K562 (cell line): ENCODE measurements around the gene CBFA2T2. TPM values are rescaled to one million over a fixed set of nuclear protein-coding genes. Genes with fewer than 3 reads are reported as not detected.

Experiments
- CHD7 ChIP-seq: fragments of 200-600 bp; sonication (generic); IDR thresholded peaks from one replicate; pipeline ENCODE4 v1.6.1; 2012; ENCODE audit warnings: mild to moderate bottlenecking, low read depth, low read length, inconsistent platforms
- ESRRA ChIP-seq: fragments of 450-650 bp; IDR thresholded peaks from 2 replicates; pipeline ENCODE4 v1.6.1; 2014; ENCODE audit warnings: low read depth, mild to moderate bottlenecking, moderate library complexity, borderline replicate concordance
- FOS ChIP-seq: IDR thresholded peaks from 3 replicates; pipeline ENCODE4 v1.6.1; 2011; ENCODE audit not compliant: insufficient read length; ENCODE audit errors: extremely low read depth
- HES1 ChIP-seq: fragments of 450-650 bp; IDR thresholded peaks from 2 replicates; pipeline ENCODE4 v1.6.1; 2016; ENCODE audit warnings: low read depth, mild to moderate bottlenecking, moderate library complexity
- JUN ChIP-seq, 2 experiments: sonication (generic) in 1 of 2; formaldehyde crosslinking in 1 of 2; IDR thresholded peaks; 2 replicates each; pipeline versions ENCODE4 v1.6.1 to v1.8.0; 2012 to 2022; ENCODE audit warnings: borderline replicate concordance in 2 of 2, mild to moderate bottlenecking in 2 of 2, improper control_type of control experiment in 1 of 2, low read depth in 1 of 2, low read length in 1 of 2, missing genetic modification reagents in 1 of 2
- MAFK ChIP-seq: IDR thresholded peaks from 2 replicates; pipeline ENCODE4 v1.6.1; 2011; ENCODE audit warnings: low read length, improper control_type of control experiment
- POLR2B ChIP-seq: fragments of 450-650 bp; IDR thresholded peaks from 2 replicates; pipeline ENCODE4 v1.6.1; 2018; ENCODE audit warnings: low read depth; ENCODE audit not compliant: partially characterized antibody
- TAF15 ChIP-seq: fragments of 200-400 bp; formaldehyde crosslinking; IDR thresholded peaks from 2 replicates; pipeline ENCODE4 v1.6.1; 2017; ENCODE audit warnings: mild to moderate bottlenecking, low read depth, low read length, moderate library complexity
- ZNF592 ChIP-seq: fragments of 450-650 bp; IDR thresholded peaks from 2 replicates; pipeline ENCODE4 v1.6.1; 2017; ENCODE audit warnings: antibody characterized with exemption, mild to moderate bottlenecking
- polyA plus RNA-seq, 8 experiments: library from polyadenylated mRNA; depleted of rRNA in 4 of 8; stranded (reverse) in 5 of 8; unstranded in 3 of 8; fragments of >200 nt; fragmentation: Nextera tagmentation in 2 of 8; fragmentation: Illumina TruSeq in 1 of 8; extraction: Ambion mirVana in 2 of 8; extraction: Trizol in 1 of 8; gene quantifications; 2 replicates each; pipeline versions ENCODE4 v1.2.1 to v1.2.3, GENCODE V29; 2011 to 2014; ENCODE audit warnings: inconsistent platforms in 1 of 8, missing spikeins in 1 of 8
- total RNA-seq, 7 experiments: library from RNA; depleted of rRNA in 6 of 7; stranded (reverse); fragments of >200 nt in 6 of 7; fragmentation: Illumina TruSeq in 2 of 7; extraction: Trizol in 2 of 7; gene quantifications; 2 replicates each; pipeline versions ENCODE4 v1.2.1 to v1.2.3, GENCODE V29; 2011 to 2021; ENCODE audit warnings: low replicate concordance in 1 of 7

Gene CBFA2T2
- total and polyA plus RNA-seq, 9 of the 15 experiments (the other 6 are each of a cell fraction or from before 2014, with no cell fraction given), result 0.27 to 9.6 (median 5.8) TPM

- TF ChIP-seq CHD7 (no peak), POLR2B (no peak), ESRRA (no peak), TAF15 (no peak), FOS (peak; percentile 43), MAFK (peak; percentile 31; the same call in 1 of the 2 replicates), JUN (IDR thresholded peaks at IDR 0.05; ENCODE audit: borderline replicate concordance, low read depth, low read length) (peak; percentile 90), JUN (CRISPR knock-in tag; IDR thresholded peaks at IDR 0.05; ENCODE audit: borderline replicate concordance) (no peak), HES1 (peak; percentile 59; the same call in 1 of the 2 replicates), ZNF592 (0 out of 2 replicates have a peak, but pooled peaks have one; percentile 34)
These were observed 200.1 kb downstream of the CBFA2T2 start (continued) for GRCh38 chr20:33689973-33690372.
